Ovary (tissue), 3 donors: Measurements from ENCODE around the gene CSMD2.

Experiments used
- CTCF ChIP-seq, 3 donors: fragments of 450-650 bp in 2 of 3; fragments of 200-600 bp in 1 of 3; IDR thresholded peaks; one replicate each; pipeline versions ENCODE4 v1.5.1 to v1.8.0; 2016 to 2022; ENCODE audit warnings: antibody characterized with exemption in 3 of 3, mild to moderate bottlenecking in 1 of 3
- POLR2A ChIP-seq: fragments of 450-650 bp; IDR thresholded peaks from one replicate; pipeline ENCODE4 v1.6.1; 2017; ENCODE audit warnings: antibody characterized with exemption, mild to moderate bottlenecking, moderate library complexity
- donor health status: DM: no; HTN: no; CAD: no.

GRCh38 chr1:33609739-33610138, 555.3 kb downstream of the CSMD2 start:
- TF ChIP-seq POLR2A (no peak), CTCF (IDR thresholded peaks at IDR 0.05) (no peak)
